Suprapubic skin (tissue), 4 donors: Measurements from ENCODE around the gene ZCCHC2. TPM values are rescaled to one million over a fixed set of nuclear protein-coding genes. Genes with fewer than 3 reads are reported as not detected.

Experiments
- DNase-seq, 2 donors: peaks; one replicate each; pipeline ENCODE4 v3.0.0-alpha.2; 2019; ENCODE audit warnings: low spot score in 2 of 2
- H3K27ac ChIP-seq: fragments of 200-600 bp; sonication (generic); one replicate; pipeline ENCODE4 v1.5.1; 2019
- H3K27me3 ChIP-seq: fragments of 200-600 bp; sonication (generic); one replicate; pipeline ENCODE4 v1.5.1; 2019
- H3K36me3 ChIP-seq: fragments of 200-600 bp; sonication (generic); one replicate; pipeline ENCODE4 v1.5.1; 2019
- H3K4me1 ChIP-seq: fragments of 200-600 bp; sonication (generic); one replicate; pipeline ENCODE4 v1.5.1; 2019
- H3K4me3 ChIP-seq: fragments of 200-600 bp; sonication (generic); one replicate; pipeline ENCODE4 v1.5.1; 2019; ENCODE audit warnings: mild to moderate bottlenecking
- H3K9me3 ChIP-seq: fragments of 200-600 bp; sonication (generic); one replicate; pipeline ENCODE4 v1.5.1; 2019
- EP300 ChIP-seq: sonication (generic); formaldehyde crosslinking; IDR thresholded peaks from one replicate; pipeline ENCODE4 v1.6.1; 2017; ENCODE audit warnings: antibody characterized with exemption
- POLR2A ChIP-seq, 2 donors: fragments of 450-650 bp; IDR thresholded peaks; one replicate each; pipeline ENCODE4 v1.6.1; 2017; ENCODE audit warnings: antibody characterized with exemption in 2 of 2, mild to moderate bottlenecking in 2 of 2, moderate library complexity in 2 of 2
- POLR2AphosphoS5 ChIP-seq, 3 donors: sonication (generic); formaldehyde crosslinking; IDR thresholded peaks; one replicate each; pipeline ENCODE4 v1.6.1; 2017; ENCODE audit warnings: antibody characterized with exemption in 3 of 3
- WGBS: methylation state at CpG from one replicate; pipeline ENCODE4 v1.1.5; 2018; 5-methylcytosine and 5-hydroxymethylcytosine counted together
- total RNA-seq, 4 donors: library from RNA; depleted of rRNA; stranded (reverse); fragments of >200 nt; gene quantifications; one replicate each; pipeline ENCODE4 v1.1.0, GENCODE V29; 2016
- TF ChIP-seq, protein P1 (sequence below), 2 donors: fragments of 200-600 bp in 1 of 2; fragments of 450-650 bp in 1 of 2; sonication (generic) in 1 of 2; IDR thresholded peaks; one replicate each; pipeline ENCODE4 v1.5.1; 2016 to 2019; ENCODE audit warnings: antibody characterized with exemption in 2 of 2, mild to moderate bottlenecking in 1 of 2, moderate library complexity in 1 of 2

ZCCHC2 gene
- total RNA-seq, 4 donors from 2014 or later, result 22.7 to 43.5 (median 32.4) TPM

DNA sequence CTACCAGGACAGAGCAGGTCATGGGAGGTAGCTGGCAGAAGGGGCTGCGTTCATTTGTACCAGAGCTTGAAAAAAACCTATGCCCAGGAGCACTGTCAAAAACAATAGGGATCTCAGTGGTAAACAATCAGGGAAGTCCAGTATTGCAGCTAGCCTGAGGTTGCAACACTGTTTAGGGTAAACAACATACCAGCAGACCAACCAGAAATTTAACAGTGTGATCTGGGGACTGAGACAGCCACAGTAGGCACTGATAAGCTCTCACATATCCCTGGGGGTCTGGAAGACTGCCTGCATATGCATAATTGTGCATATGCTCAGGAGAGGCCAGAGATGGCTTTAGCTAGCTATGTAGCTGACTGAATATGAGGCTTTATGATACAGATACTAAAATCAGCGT is 12.0 kb upstream of the ZCCHC2 start:
- Histone ChIP-seq H3K27me3 (no peaks in the 10 kb centered on the region), H3K36me3 (no peaks in the 10 kb centered on the region), H3K27ac (no peak overlapping the region), H3K4me3 (no peak overlapping the region), H3K9me3 (peaks cover 7% of the 10 kb centered on the region), H3K4me1 (peaks cover 2% of the 10 kb centered on the region)
- 73% methylated on average over 2 of the region's 2 CpGs for WGBS
- no peak for TF ChIP-seq EP300
- no peak for TF ChIP-seq POLR2AphosphoS5 (IDR thresholded peaks at IDR 0.05)
- TF ChIP-seq, protein P1, sequence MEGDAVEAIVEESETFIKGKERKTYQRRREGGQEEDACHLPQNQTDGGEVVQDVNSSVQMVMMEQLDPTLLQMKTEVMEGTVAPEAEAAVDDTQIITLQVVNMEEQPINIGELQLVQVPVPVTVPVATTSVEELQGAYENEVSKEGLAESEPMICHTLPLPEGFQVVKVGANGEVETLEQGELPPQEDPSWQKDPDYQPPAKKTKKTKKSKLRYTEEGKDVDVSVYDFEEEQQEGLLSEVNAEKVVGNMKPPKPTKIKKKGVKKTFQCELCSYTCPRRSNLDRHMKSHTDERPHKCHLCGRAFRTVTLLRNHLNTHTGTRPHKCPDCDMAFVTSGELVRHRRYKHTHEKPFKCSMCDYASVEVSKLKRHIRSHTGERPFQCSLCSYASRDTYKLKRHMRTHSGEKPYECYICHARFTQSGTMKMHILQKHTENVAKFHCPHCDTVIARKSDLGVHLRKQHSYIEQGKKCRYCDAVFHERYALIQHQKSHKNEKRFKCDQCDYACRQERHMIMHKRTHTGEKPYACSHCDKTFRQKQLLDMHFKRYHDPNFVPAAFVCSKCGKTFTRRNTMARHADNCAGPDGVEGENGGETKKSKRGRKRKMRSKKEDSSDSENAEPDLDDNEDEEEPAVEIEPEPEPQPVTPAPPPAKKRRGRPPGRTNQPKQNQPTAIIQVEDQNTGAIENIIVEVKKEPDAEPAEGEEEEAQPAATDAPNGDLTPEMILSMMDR (IDR thresholded peaks at IDR 0.05), result no peak
- no peak for TF ChIP-seq POLR2A (IDR thresholded peaks at IDR 0.05)
- DNase-seq, result no peak

DNA sequence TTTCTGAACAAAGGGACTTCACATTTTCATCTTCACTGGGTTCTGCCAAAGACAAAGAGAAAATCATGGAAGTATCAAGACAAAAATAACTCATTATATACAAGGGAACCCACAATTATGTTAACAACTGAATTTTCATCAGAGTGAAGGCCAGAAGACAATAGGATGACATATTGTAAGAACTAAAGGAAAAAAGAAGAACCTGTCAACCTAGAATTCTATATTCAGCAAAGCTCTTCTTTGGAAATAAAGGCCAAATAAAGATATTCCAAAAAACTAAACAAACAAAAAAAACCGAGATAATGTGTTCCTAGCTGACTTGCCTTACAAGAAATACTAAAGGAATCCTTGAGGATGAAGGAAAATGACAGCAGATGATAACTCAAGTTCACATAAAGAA is 10.3 kb upstream of the ZCCHC2 start:
- no peaks in the 10 kb centered on the region for H3K36me3 ChIP-seq
- DNase-seq, result no peak
- H3K4me3 ChIP-seq, result no peak overlapping the region
- no peaks in the 10 kb centered on the region for H3K27me3 ChIP-seq
- TF ChIP-seq, protein P1 (IDR thresholded peaks at IDR 0.05), result no peak
- TF ChIP-seq EP300, result no peak
- TF ChIP-seq POLR2A (IDR thresholded peaks at IDR 0.05), result no peak
- no peak for TF ChIP-seq POLR2AphosphoS5 (IDR thresholded peaks at IDR 0.05)
- no peak overlapping the region for H3K27ac ChIP-seq
- WGBS, result 90% methylated on average over 1 of the region's 1 CpG
- H3K9me3 ChIP-seq, result peaks cover 7% of the 10 kb centered on the region
- no peaks in the 10 kb centered on the region for H3K4me1 ChIP-seq

DNA sequence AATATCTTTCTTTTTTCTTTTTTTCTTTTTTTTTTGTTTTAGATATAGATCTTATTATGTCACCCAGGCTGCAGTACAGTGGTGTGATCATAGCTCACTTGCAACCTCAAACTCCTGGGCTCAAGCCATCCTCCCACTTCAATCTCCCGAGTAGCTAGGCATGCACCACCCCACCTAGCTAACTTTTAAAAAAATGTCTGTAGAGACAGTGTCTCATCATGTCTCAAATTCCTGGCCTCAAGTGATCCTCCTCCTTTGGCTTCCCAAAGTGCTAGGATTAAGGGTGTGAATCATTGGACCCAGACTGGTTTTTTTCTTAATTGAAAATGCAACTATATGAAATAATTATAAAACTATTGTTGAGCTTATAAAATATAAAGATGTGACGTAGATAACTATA is 9.8 kb upstream of the ZCCHC2 start:
- H3K27ac ChIP-seq, result no peak overlapping the region
- TF ChIP-seq EP300 (no peak), POLR2A (IDR thresholded peaks at IDR 0.05) (no peak), POLR2AphosphoS5 (IDR thresholded peaks at IDR 0.05) (no peak)
- TF ChIP-seq, protein P1 (IDR thresholded peaks at IDR 0.05), result no peak
- no peaks in the 10 kb centered on the region for H3K4me1 ChIP-seq
- 61% methylated on average over 2 of the region's 2 CpGs for WGBS
- DNase-seq, result no peak
- H3K36me3 ChIP-seq, result no peaks in the 10 kb centered on the region
- no peak overlapping the region for H3K4me3 ChIP-seq
- H3K9me3 ChIP-seq, result peaks cover 7% of the 10 kb centered on the region
- no peaks in the 10 kb centered on the region for H3K27me3 ChIP-seq

DNA sequence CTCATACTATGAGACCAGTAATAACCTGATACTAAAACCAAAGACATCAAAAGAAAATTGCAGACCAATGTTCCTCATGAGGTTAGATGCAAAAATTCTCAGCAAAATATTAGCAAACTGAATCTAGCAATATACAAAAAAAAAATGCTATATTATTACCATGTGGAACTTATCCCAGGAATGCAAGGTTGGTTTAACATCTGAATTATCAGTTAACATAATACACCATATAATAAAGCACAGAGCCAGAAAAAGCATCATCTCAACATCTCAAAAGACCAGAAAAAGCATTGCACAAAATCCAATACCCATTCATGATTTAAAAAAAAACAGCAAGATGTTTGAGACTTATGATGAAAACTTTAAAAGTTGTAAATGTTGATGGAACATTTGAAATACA is 8.3 kb upstream of the ZCCHC2 start:
- Histone ChIP-seq H3K27me3 (no peaks in the 10 kb centered on the region), H3K27ac (no peak overlapping the region), H3K9me3 (peaks cover 7% of the 10 kb centered on the region), H3K4me1 (no peaks in the 10 kb centered on the region), H3K36me3 (no peaks in the 10 kb centered on the region), H3K4me3 (no peak overlapping the region)
- TF ChIP-seq POLR2AphosphoS5 (IDR thresholded peaks at IDR 0.05) (no peak), POLR2A (IDR thresholded peaks at IDR 0.05) (no peak), EP300 (no peak)
- TF ChIP-seq, protein P1 (IDR thresholded peaks at IDR 0.05), result no peak
- DNase-seq, result no peak

DNA sequence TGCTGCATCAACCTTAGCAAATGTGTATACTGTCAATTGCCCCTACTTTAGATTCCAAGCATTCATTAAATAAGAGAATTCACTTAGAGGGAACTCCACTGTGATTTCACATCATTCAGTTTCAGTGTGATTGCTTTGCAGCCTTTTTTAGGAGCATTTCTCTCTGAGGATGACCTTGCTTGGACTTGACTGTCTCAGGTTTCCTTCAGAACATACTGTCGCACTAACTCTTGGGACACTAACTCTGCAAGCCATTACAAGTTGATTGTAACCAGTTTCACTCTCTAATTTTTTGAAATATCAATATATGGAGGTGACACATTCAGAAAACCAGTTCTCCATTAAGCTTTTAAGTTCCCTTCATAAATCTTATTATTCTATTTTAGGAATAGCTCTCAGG is 6.6 kb upstream of the ZCCHC2 start:
- H3K36me3 ChIP-seq, result no peaks in the 10 kb centered on the region
- peaks cover 7% of the 10 kb centered on the region for H3K9me3 ChIP-seq
- no peak overlapping the region for H3K4me3 ChIP-seq
- no peak for TF ChIP-seq POLR2AphosphoS5 (IDR thresholded peaks at IDR 0.05)
- TF ChIP-seq, protein P1 (IDR thresholded peaks at IDR 0.05), result no peak
- no peak for TF ChIP-seq EP300
- TF ChIP-seq POLR2A (IDR thresholded peaks at IDR 0.05), result no peak
- DNase-seq, result no peak
- H3K27me3 ChIP-seq, result no peaks in the 10 kb centered on the region
- WGBS, result 37% methylated on average over 1 of the region's 1 CpG
- peaks cover under 1% of the 10 kb centered on the region for H3K4me1 ChIP-seq
- H3K27ac ChIP-seq, result no peak overlapping the region
